HepG2 (cell line): ENCODE measurements around the gene ZNF618. TPM values are rescaled to one million over a fixed set of nuclear protein-coding genes. Genes with fewer than 3 reads are reported as not detected.

Experiments
- ATAC-seq: fragments of 200-7000 bp; cut with Tn5 transposase; 3 replicates; pipeline ENCODE4 v1.9.1; 2020; ENCODE audit warnings: mild to moderate bottlenecking, moderate library complexity
- BruUV-seq: library from RNA; stranded (reverse); fragments of 400-500 nt; replicated peaks from 2 replicates; lab custom pipeline; 2021; lab: Mats Ljungman, UMichigan
- CTCF ChIA-PET: fragments of 300-600 bp; formaldehyde crosslinking; extraction: SDS; loops from one replicate; lab custom pipeline; 2021; ENCODE audit warnings: low total read pairs, inconsistent platforms, low intra/inter-chr PET ratio; lab: Yijun Ruan, JAX
- POLR2A ChIA-PET: fragments of 350-600 bp; sonication (Branson Sonifier 250); formaldehyde crosslinking; loops from one replicate; lab custom pipeline; 2020; ENCODE audit warnings: antibody characterized with exemption, inconsistent platforms; lab: Yijun Ruan, JAX
- DNase-seq: peaks from one replicate; pipeline ENCODE4 v3.0.0-alpha.2; 2015; ENCODE audit warnings: low spot score
- FAIRE-seq: peaks from 3 replicates; lab custom pipeline; 2011; peaks lifted over from hg19 to GRCh38; lab: Jason Lieb, UNC
- H2AFZ ChIP-seq: one replicate; pipeline ENCODE4 v1.6.1; 2011; ENCODE audit warnings: low read length, inconsistent platforms
- H3K27ac ChIP-seq: fragments of 300-600 bp; 3 replicates; pipeline ENCODE4 v1.8.0; 2011; ENCODE audit warnings: mixed run types, mild to moderate bottlenecking, mixed read lengths, low read length, inconsistent platforms; ENCODE audit not compliant: insufficient read depth; ENCODE audit errors: extremely low read length
- H3K27me3 ChIP-seq, 2 experiments: fragments of 200-600 bp in 1 of 2; 2 replicates in 1 of 2; 3 replicates in 1 of 2; pipeline versions ENCODE4 v1.6.0 to v1.8.0; 2011; ENCODE audit warnings: low read length in 2 of 2, mild to moderate bottlenecking in 2 of 2, moderate library complexity in 2 of 2, inconsistent platforms in 1 of 2; ENCODE audit not compliant: insufficient read depth in 2 of 2, control insufficient read depth in 1 of 2
- H3K36me3 ChIP-seq, 2 experiments: fragments of 200-600 bp in 1 of 2; replicated peaks in 1 of 2; 2 replicates in 1 of 2; 3 replicates in 1 of 2; pipeline versions ENCODE4 v1.5.1 to v1.8.0; 2011; ENCODE audit warnings: low read length in 2 of 2, inconsistent platforms in 1 of 2; ENCODE audit not compliant: insufficient read depth in 2 of 2, control insufficient read depth in 1 of 2
- H3K4me1 ChIP-seq: 2 replicates; pipeline ENCODE4 v1.5.1; 2012; ENCODE audit warnings: low read length, inconsistent platforms; ENCODE audit not compliant: insufficient read depth
- H3K4me2 ChIP-seq: 2 replicates; pipeline ENCODE4 v1.6.0; 2011; ENCODE audit warnings: low read depth, low read length, inconsistent platforms
- H3K4me3 ChIP-seq, 3 experiments: fragments of 200-600 bp in 1 of 3; sonication (generic), shearing (Covaris generic) in 1 of 3; replicated peaks in 1 of 3; 2 replicates each; pipeline ENCODE4 v1.5.1; 2011 to 2016; ENCODE audit warnings: low read length in 3 of 3, inconsistent platforms in 2 of 3, low read depth in 2 of 3, mild to moderate bottlenecking in 2 of 3, control low read depth in 1 of 3, mixed read lengths in 1 of 3; ENCODE audit not compliant: insufficient read depth in 1 of 3
- H3K79me2 ChIP-seq: one replicate; pipeline ENCODE4 v1.6.1; 2011; ENCODE audit warnings: low read length, inconsistent platforms; ENCODE audit not compliant: insufficient read depth
- H3K9ac ChIP-seq: 2 replicates; pipeline ENCODE4 v1.6.0; 2011; ENCODE audit warnings: mild to moderate bottlenecking, low read depth, low read length, inconsistent platforms; ENCODE audit not compliant: insufficient read depth
- H3K9me3 ChIP-seq: 2 replicates; pipeline ENCODE4 v1.5.1; 2012; ENCODE audit warnings: mild to moderate bottlenecking, low read length
- H4K20me1 ChIP-seq: 2 replicates; pipeline ENCODE4 v1.6.0; 2011; ENCODE audit warnings: inconsistent platforms, mild to moderate bottlenecking, low read length, moderate library complexity; ENCODE audit not compliant: insufficient read depth
- ATF7-NPFF ChIP-seq: sonication (generic); formaldehyde crosslinking; IDR thresholded peaks from 2 replicates; pipeline ENCODE4 v1.8.1; 2023; ENCODE audit warnings: mild to moderate bottlenecking, low read depth, missing genetic modification reagents, moderate library complexity
- GATAD2A ChIP-seq: IDR thresholded peaks from 2 replicates; pipeline ENCODE4 v1.6.1; 2016
- MYPOP ChIP-seq: sonication (generic); formaldehyde crosslinking; IDR thresholded peaks from 2 replicates; pipeline ENCODE4 v1.8.1; 2023; ENCODE audit warnings: mild to moderate bottlenecking, moderate library complexity, missing genetic modification reagents
- NR1H2 ChIP-seq: sonication (generic); formaldehyde crosslinking; IDR thresholded peaks from 2 replicates; pipeline ENCODE4 v1.8.1; 2022; ENCODE audit warnings: low read depth, missing genetic modification reagents, borderline replicate concordance
- TBL1XR1 ChIP-seq: fragments of 150-350 bp; IDR thresholded peaks from 2 replicates; pipeline ENCODE4 v1.6.1; 2014; ENCODE audit warnings: borderline replicate concordance, low read length; ENCODE audit not compliant: partially characterized antibody
- WGBS: methylation state at CpG from one replicate; pipeline ENCODE4 v1.1.6; 2017; ENCODE audit warnings: low lambda C conversion rate; 5-methylcytosine and 5-hydroxymethylcytosine counted together
- in situ Hi-C: cut with HindIII; loops from 2 replicates; pipeline ENCODE4 v1.10.0; 2017; ENCODE audit warnings: low pct_unique_long_range_greater_than_20kb; ENCODE audit not compliant: extremely low pct_ligation_motif_present
- intact Hi-C: fragments of 100-400 bp; cut with micrococcal nuclease; formaldehyde crosslinking; loops from one replicate; pipeline ENCODE4 v1.10.0; 2022; ENCODE audit not compliant: unreplicated experiment
- polyA plus RNA-seq, 8 experiments: library from polyadenylated mRNA; depleted of rRNA in 3 of 8; stranded (reverse) in 7 of 8; unstranded in 1 of 8; fragments of >200 nt; fragmentation: Illumina TruSeq in 4 of 8; extraction: Trizol in 4 of 8; gene quantifications; 2 replicates each; pipeline versions ENCODE4 v1.2.1 to v1.2.3, GENCODE V29; 2011 to 2016; ENCODE audit warnings: low read depth in 4 of 8, missing spikeins in 1 of 8, mixed read lengths in 1 of 8; ENCODE audit not compliant: insufficient read depth in 1 of 8
- total RNA-seq, 5 experiments: library from RNA; depleted of rRNA; stranded (reverse); fragments of >200 nt; fragmentation: Illumina TruSeq; extraction: Trizol; gene quantifications; 2 replicates each; pipeline ENCODE4 v1.2.3, GENCODE V29; 2016; ENCODE audit warnings: low read depth in 1 of 5
- TF ChIP-seq, protein P1 (sequence below): sonication (generic); formaldehyde crosslinking; IDR thresholded peaks from 2 replicates; pipeline ENCODE4 v1.5.0; 2020; ENCODE audit warnings: missing genetic modification reagents
- TF ChIP-seq, protein P2 (sequence below): sonication (generic); formaldehyde crosslinking; IDR thresholded peaks from 2 replicates; pipeline ENCODE4 v1.4.0; 2020; ENCODE audit warnings: mild to moderate bottlenecking, missing genetic modification reagents

Gene ZNF618
- total and polyA plus RNA-seq, 2 of the 13 experiments (the other 11 are each of a cell fraction or from before 2014, with no cell fraction given), result 0.07 TPM

GRCh38 chr9:114084282-114085073, 208.4 kb downstream of the ZNF618 start:
- FAIRE-seq, result no peak
- intact Hi-C loops (loop anchor here (5.0 kb wide), 1 partner anchor 183 kb away; no protein-coding TSS in a partner anchor), in situ Hi-C loops (no loop called here)
- 88% methylated on average over 10 of the region's 11 CpGs for WGBS
- Histone ChIP-seq H3K4me2 (no peak overlapping the region), H3K9me3 (no peaks in the 10 kb centered on the region), H3K4me1 (peaks cover 68% of the 10 kb centered on the region), H2AFZ (no peak overlapping the region), H3K27ac (no peak overlapping the region), H3K79me2 (no peaks in the 10 kb centered on the region), H3K9ac (no peak overlapping the region), H3K36me3 (no peaks in the 10 kb centered on the region), H3K27me3 (no peaks in the 10 kb centered on the region), H3K4me3 (no peak overlapping the region), H4K20me1 (no peaks in the 10 kb centered on the region)
- TF ChIP-seq, protein P1, sequence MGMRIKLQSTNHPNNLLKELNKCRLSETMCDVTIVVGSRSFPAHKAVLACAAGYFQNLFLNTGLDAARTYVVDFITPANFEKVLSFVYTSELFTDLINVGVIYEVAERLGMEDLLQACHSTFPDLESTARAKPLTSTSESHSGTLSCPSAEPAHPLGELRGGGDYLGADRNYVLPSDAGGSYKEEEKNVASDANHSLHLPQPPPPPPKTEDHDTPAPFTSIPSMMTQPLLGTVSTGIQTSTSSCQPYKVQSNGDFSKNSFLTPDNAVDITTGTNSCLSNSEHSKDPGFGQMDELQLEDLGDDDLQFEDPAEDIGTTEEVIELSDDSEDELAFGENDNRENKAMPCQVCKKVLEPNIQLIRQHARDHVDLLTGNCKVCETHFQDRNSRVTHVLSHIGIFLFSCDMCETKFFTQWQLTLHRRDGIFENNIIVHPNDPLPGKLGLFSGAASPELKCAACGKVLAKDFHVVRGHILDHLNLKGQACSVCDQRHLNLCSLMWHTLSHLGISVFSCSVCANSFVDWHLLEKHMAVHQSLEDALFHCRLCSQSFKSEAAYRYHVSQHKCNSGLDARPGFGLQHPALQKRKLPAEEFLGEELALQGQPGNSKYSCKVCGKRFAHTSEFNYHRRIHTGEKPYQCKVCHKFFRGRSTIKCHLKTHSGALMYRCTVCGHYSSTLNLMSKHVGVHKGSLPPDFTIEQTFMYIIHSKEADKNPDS (CRISPR knock-in tag), result no peak
- no peak for TF ChIP-seq NR1H2
- TF ChIP-seq, protein P2, sequence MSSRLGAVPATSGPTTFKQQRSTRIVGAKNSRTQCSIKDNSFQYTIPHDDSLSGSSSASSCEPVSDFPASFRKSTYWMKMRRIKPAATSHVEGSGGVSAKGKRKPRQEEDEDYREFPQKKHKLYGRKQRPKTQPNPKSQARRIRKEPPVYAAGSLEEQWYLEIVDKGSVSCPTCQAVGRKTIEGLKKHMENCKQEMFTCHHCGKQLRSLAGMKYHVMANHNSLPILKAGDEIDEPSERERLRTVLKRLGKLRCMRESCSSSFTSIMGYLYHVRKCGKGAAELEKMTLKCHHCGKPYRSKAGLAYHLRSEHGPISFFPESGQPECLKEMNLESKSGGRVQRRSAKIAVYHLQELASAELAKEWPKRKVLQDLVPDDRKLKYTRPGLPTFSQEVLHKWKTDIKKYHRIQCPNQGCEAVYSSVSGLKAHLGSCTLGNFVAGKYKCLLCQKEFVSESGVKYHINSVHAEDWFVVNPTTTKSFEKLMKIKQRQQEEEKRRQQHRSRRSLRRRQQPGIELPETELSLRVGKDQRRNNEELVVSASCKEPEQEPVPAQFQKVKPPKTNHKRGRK (CRISPR knock-in tag), result no peak
- TF ChIP-seq MYPOP (CRISPR knock-in tag), result no peak
- TF ChIP-seq GATAD2A (CRISPR knock-in tag), result no peak
- no peak for TF ChIP-seq ATF7-NPFF (CRISPR knock-in tag)
- TF ChIP-seq TBL1XR1, result no peak
- ChIA-PET CTCF (no interaction called here), POLR2A (interaction anchor here (1.0 to 4.9 kb wide), 5 partner anchors 15 to 207 kb away, joined by 3 to 71 read pairs (median 5); partner anchors contain the start of genes COL27A1 and KIF12)
- no peak for ATAC-seq
- BruUV-seq, result no TSS peak
- no peak for DNase-seq
